H1 (cell line): ENCODE results near the gene SCN1B. TPM values are rescaled to one million over a fixed set of nuclear protein-coding genes. Genes with fewer than 3 reads are reported as not detected.

Experiments used
- HDAC6 ChIP-seq: IDR thresholded peaks from one replicate; pipeline ENCODE4 v1.7.1; 2012; ENCODE audit warnings: low read depth, mild to moderate bottlenecking, inconsistent platforms, low read length, moderate library complexity
- POLR2AphosphoS5 ChIP-seq: IDR thresholded peaks from 2 replicates; pipeline ENCODE4 v1.6.1; 2011; ENCODE audit warnings: low read depth, low read length
- SP1 ChIP-seq: IDR thresholded peaks from 2 replicates; pipeline ENCODE4 v1.6.1; 2011; ENCODE audit warnings: low read depth, low read length
- ZNF274 ChIP-seq: IDR thresholded peaks from 2 replicates; pipeline ENCODE4 v1.7.0; 2012; ENCODE audit warnings: low read length, borderline replicate concordance; ENCODE audit errors: extremely low read depth
- polyA plus RNA-seq, 7 experiments: library from polyadenylated mRNA; depleted of rRNA in 3 of 7; stranded (reverse) in 5 of 7; unstranded in 2 of 7; fragments of >200 nt in 5 of 7; fragments of 200-250 nt in 2 of 7; gene quantifications; 1 replicate in 5 of 7; 2 replicates in 1 of 7; 4 replicates in 1 of 7; pipeline versions ENCODE4 v1.2.1 to v1.2.3, GENCODE V29; 2011 to 2013; ENCODE audit warnings: missing spikeins in 2 of 7, mixed read lengths in 2 of 7
- total RNA-seq: library from RNA; stranded (reverse); fragmentation: NEBNext Ultra II Directional; extraction: Animal tissue kit (Norgen Biotek cat#: 25700); gene quantifications from 2 replicates; pipeline ENCODE4 v1.2.1, GENCODE V29; 2021
- TF ChIP-seq, protein P1 (sequence below): IDR thresholded peaks from 2 replicates; pipeline ENCODE4 v1.6.1; 2011; ENCODE audit warnings: low read depth, mild to moderate bottlenecking, low read length; ENCODE audit not compliant: insufficient read depth
- TF ChIP-seq, protein P2 (sequence below), 3 experiments: IDR thresholded peaks; 1 replicate in 2 of 3; 2 replicates in 1 of 3; pipeline versions ENCODE4 v1.5.1 to v1.6.1; 2011; ENCODE audit warnings: low read length in 3 of 3, mild to moderate bottlenecking in 3 of 3, inconsistent platforms in 2 of 3, low read depth in 1 of 3, moderate library complexity in 1 of 3; ENCODE audit not compliant: insufficient read depth in 1 of 3; ENCODE audit errors: control extremely low read depth in 1 of 3

Gene SCN1B
- total and polyA plus RNA-seq, 2 of the 8 experiments (the other 6 are each of a cell fraction or from before 2014, with no cell fraction given) = 3.1 to 3.5 TPM

DNA sequence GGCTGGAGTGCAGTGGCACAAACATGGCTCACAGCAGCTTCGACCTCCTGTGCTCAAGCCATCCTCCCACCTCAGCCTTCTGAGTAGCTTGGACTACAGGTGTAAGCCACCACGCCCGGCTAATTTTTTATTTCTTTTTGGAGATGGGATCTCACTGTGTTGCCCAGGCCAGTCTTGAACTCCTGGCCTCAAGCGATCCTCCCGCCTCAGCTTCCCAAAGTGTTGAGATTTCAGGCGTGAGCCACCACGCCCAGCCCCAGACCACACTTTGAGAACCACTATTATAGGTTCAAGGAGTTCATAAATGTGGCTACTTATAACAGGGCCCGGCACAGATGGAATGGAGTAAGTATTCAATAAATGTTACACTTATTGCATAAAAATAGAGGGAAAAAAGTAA lies 3.3 kb upstream of the SCN1B start (continued):
- TF ChIP-seq POLR2AphosphoS5 (no peak), ZNF274 (no peak), SP1 (no peak), HDAC6 (no peak)
- TF ChIP-seq, protein P1, sequence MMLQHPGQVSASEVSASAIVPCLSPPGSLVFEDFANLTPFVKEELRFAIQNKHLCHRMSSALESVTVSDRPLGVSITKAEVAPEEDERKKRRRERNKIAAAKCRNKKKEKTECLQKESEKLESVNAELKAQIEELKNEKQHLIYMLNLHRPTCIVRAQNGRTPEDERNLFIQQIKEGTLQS = no peak
- TF ChIP-seq, protein P2, sequence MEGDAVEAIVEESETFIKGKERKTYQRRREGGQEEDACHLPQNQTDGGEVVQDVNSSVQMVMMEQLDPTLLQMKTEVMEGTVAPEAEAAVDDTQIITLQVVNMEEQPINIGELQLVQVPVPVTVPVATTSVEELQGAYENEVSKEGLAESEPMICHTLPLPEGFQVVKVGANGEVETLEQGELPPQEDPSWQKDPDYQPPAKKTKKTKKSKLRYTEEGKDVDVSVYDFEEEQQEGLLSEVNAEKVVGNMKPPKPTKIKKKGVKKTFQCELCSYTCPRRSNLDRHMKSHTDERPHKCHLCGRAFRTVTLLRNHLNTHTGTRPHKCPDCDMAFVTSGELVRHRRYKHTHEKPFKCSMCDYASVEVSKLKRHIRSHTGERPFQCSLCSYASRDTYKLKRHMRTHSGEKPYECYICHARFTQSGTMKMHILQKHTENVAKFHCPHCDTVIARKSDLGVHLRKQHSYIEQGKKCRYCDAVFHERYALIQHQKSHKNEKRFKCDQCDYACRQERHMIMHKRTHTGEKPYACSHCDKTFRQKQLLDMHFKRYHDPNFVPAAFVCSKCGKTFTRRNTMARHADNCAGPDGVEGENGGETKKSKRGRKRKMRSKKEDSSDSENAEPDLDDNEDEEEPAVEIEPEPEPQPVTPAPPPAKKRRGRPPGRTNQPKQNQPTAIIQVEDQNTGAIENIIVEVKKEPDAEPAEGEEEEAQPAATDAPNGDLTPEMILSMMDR (IDR thresholded peaks at IDR 0.05; ENCODE audit: control extremely low read depth in 1 of 3, insufficient read depth in 1 of 3, low read depth in 1 of 3, low read length in 3 of 3) = no peak
- TF ChIP-seq, all 59 proteins: peak for 0
